ENCODE measurements around the gene NAP1L4.

DNA sequence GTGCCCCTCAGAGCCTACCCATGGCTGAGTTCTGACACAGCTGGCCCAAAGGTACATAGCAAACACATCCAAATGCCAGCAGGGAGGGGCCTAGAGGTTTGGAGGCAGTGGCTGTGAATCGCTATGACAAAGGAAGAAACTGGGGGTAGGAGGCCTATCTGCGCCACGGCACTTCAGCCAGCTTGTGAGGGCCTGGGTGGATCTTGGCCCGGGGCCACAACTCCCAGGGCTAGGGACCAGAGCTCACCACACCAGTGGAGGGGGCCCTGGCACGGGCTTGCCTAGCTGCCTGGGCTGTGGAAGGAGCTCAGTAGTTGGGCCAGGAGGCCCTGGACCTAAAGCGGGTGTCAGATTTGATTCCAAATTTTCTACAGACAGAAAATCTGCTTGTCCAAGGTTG is 9.4 kb upstream of the NAP1L4 start:
- TF ChIP-seq, protein P1, sequence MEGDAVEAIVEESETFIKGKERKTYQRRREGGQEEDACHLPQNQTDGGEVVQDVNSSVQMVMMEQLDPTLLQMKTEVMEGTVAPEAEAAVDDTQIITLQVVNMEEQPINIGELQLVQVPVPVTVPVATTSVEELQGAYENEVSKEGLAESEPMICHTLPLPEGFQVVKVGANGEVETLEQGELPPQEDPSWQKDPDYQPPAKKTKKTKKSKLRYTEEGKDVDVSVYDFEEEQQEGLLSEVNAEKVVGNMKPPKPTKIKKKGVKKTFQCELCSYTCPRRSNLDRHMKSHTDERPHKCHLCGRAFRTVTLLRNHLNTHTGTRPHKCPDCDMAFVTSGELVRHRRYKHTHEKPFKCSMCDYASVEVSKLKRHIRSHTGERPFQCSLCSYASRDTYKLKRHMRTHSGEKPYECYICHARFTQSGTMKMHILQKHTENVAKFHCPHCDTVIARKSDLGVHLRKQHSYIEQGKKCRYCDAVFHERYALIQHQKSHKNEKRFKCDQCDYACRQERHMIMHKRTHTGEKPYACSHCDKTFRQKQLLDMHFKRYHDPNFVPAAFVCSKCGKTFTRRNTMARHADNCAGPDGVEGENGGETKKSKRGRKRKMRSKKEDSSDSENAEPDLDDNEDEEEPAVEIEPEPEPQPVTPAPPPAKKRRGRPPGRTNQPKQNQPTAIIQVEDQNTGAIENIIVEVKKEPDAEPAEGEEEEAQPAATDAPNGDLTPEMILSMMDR (IDR thresholded peaks at IDR 0.05) = no peak
- TF ChIP-seq EZH2 (IDR thresholded peaks at IDR 0.05; ENCODE audit: borderline replicate concordance, insufficient read depth, low read depth, low read length, poor library complexity, severe bottlenecking) = no peak

All from B cell (primary cell).